ENCODE results near the gene HMGA1.
"Not testable (repeated sequence)": the region's sequence is repeated elsewhere in the genome, so short reads cannot be mapped to it uniquely, and the experiment has no call there.

The HMGA1 gene

GRCh38 chr6:34259529-34260069 lies 22.9 kb downstream of the HMGA1 start:
- DNase-seq = no peak

DNA sequence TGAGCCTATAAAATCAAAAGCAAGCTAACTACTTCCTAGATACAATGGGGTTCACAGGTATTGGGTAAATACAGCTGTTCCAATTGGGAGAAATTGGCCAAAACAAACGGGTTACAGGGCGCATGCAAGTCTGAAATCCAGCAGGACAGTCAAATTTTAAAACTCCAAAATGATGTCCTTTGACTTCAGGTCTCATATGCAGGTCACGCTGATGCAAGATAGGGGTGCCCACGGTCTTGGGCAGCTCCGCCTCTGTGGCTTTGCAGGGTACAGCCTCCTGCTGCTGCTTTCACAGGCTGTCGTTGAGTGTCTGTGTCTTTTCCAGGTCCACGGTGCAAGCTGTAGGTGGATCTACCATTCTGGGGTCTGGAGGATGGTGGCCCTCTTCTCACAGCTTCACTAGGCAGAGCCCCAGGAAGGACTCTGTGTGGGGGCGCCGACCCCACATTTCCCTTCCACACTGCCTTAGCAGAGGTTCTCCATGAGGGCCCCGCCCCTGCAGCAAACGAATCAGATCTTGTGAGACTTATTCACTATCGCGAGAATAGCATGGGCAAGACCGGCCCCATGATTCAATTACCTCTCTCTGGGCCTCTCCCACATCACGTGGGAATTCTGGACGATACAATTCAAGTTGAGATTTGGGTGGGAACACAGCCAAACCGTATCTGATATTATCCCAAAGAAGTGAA lies 24.0 kb downstream of the HMGA1 start:
- no peak for DNase-seq

GRCh38 chr6:34263484-34263883 lies 26.8 kb downstream of the HMGA1 start:
- DNase-seq = not testable (repeated sequence)

GRCh38 chr6:34267746-34268145 lies 31.1 kb downstream of the HMGA1 start:
- no peak for DNase-seq

GRCh38 chr6:34269132-34269531 lies 32.5 kb downstream of the HMGA1 start:
- not testable (repeated sequence) for DNase-seq

DNA sequence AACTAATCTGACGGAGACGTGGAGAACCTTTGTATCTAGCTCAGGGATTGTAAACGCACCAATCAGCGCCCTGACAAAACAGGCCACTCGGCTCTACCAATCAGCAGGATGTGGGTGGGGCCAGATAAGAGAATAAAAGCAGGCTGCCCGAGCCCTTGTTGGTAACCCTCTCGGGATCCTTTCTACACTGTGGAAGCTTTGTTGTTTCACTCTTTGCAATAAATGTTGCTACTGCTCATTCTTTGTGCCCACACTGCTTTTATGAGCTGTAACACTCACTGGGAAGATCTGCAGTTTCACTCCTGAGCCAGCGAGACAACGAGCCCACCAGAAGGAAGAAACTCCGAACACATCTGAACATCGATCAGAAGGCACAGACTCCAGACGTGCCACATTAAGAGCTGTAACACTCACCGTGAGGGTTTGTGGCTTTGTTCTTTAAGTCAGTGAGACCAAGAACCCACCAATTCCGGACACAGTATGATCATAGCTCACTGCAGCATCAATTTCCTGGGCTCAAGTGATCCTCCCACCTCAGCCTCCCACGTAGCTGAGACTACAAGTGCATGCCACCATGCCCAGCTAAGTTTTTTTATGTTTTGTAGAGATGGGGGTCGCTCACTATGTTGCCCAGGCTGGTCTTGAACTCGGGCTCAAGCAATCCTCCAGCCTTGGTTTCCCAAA lies 33.1 kb downstream of the HMGA1 start:
- DNase-seq = not testable (repeated sequence)

DNA sequence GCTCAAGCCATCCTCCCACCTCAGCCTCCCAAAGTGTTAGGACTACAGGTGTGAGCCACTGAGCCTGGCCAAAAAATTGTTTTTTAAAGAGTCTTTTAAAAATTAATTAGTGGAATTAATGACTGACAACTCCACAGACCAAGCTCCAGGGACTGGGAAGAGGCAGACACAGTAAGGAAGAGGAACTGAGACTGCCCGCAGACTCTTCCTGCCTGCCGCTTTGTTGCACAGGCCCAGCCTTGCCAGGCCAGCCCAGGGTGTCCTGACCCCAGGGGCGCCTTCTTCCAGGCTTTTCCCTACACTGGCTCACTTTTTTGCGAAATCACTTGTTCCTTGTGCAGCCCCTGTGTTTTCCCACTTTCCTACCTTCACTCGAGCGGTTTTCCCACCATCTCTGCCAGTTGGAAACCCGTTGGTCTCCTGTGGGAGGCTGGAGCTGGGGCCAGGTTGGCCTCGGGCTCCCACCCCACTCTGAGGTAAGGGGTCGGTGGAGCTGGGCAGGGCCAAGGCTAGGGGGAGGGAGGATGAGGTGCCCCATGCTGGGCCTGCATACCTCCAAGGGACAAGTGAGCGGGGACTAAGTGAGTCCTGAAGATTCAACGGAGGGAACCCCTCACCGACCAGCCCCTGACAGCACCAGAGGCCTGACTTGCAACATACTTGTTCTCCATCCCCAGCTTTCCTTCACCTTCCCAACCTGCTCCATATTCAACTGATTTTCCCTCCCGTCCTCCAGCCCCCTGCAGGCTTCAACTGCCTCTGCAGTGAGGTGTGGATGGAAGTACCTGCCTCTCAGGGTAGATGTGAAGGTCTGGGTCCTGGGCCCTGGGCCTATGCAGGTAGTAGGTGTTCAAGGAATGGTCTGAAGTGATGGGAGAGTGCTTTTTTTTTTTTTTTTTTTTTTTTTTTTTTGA lies 35.6 kb downstream of the HMGA1 start:
- DNase-seq = peak in 2 of 56 donors; percentile 14 to 19

- DNase-seq = no peak
These were observed 36.7 kb downstream of the HMGA1 start for GRCh38 chr6:34273242-34273805.

DNA sequence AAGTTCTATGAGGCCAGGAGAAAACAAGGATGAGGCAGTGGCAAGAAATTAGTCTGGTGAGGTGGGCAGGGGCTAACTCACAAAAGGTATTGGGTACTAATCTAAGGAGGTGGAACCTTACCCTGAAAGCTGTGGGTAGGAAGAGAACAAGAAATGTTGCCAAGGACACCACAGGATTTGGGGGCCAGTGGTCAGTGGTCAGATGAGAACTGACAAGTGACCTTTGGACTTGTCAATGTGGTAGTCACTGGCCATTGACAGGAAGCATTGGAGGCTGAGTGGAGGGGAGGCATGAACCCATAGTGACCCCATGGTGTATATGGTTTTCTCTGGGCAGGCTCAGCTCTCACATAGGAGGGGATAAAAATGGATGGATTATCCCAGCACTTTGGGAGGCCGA lies 37.5 kb downstream of the HMGA1 start:
- no peak for DNase-seq

GRCh38 chr6:34275128-34275804 lies 38.6 kb downstream of the HMGA1 start:
- no peak for DNase-seq

GRCh38 chr6:34276191-34276590 lies 39.5 kb downstream of the HMGA1 start:
- no peak for DNase-seq

GRCh38 chr6:34276881-34277762 lies 40.4 kb downstream of the HMGA1 start:
- peak in 1 of 56 donors; percentile 3 for DNase-seq

- no peak for DNase-seq
These were observed 41.1 kb downstream of the HMGA1 start for GRCh38 chr6:34277763-34278112.

DNA sequence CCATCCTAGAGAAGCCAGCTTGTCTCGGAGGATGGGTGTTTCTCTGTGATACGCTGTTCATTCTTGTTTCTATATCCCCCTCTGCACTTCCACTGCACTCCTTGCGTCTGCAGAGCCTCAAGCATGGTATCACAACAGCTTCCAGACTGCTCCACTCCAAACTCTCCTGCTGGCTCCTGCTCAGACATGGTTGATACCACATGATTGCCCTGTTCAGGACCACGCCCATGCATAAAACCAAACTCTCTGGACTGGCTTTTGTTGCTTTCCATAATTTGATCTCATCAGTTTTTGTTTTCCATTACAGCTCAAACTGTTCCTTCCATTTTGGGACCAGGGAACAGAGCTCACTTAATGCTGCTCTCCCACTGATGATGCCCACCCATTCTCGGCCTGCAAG lies 42.2 kb downstream of the HMGA1 start:
- no peak for DNase-seq

DNA sequence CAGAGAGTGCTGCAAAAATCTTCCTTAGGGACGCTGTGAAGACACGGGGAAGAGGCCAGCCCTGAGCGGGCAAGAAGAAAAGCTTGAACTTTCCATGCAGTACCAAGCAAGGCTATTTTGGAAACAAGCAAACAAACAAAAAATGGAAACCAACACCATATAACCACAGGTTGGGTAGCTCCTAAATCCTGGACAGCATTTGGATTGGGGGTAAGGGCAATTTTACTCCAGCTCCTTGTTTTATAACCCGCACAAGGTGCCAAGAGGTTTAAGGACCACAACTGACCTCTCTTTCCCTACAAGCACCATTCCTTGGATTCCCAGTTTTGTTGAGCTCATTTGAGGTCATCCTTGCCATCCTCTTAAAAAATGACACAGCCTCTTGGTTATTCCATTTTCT lies 43.5 kb downstream of the HMGA1 start:
- no peak for DNase-seq

- DNase-seq = no peak
These were observed 45.1 kb downstream of the HMGA1 start for GRCh38 chr6:34281702-34282334.

DNA sequence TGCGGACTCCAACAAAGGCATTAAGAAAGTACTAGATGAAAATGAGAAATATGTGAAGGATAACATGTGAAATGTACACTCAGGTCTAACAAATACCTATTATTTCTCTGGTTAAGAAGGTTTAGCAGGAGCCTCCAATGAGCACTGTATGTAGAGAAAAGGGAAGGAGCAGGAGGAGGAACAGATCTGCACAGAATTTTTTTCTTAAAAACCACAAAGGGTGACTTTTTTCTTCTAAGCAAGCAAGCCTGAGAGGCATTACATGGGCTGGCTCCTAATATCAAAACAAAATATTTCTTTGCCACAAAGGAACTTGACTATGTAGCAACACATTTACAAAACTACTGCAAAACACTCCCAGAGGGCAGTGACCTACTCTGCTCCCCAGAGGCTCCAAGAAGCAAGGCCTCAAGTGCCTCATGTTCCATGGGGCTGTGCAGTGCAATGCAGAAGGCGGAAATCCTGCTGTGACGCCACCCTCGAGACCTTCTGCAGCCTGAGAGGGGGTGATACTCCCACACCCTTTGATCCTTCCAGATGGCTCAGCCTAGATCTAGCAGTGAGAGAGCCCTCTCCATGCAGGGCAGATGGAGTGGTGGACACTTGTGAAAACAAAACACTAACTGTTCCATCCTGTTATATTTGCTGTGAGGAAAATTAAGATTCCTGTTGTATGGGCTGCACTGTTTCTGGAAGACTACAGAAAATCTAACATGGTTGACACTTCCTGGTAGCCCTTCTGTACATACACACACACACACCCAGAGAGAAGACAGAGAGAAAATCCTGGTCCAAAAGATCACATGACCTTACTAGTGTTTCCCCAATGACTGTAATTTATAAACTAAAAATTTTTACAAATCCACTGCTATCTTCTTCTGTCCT lies 48.1 kb downstream of the HMGA1 start:
- DNase-seq = peak in 35 of 56 donors; percentile 5 to 61 (median 26)

All from nucleus accumbens (tissue), 56 donors.